Type B pancreatic cell (in vitro differentiated cells): ENCODE data around the gene PHLDA2. TPM values are rescaled to one million over a fixed set of nuclear protein-coding genes. Genes with fewer than 3 reads are reported as not detected.

Source experiments
- DNase-seq: peaks from one replicate; pipeline ENCODE4 v3.0.0; 2021; ENCODE audit warnings: mixed read lengths; ENCODE audit not compliant: unreplicated experiment; ENCODE audit errors: extremely low spot score
- H3K27ac Mint-ChIP-seq: 2 replicates; pipeline ENCODE4 v1.8.0; 2021; ENCODE audit warnings: mild to moderate bottlenecking, mixed read lengths
- H3K27me3 Mint-ChIP-seq: 2 replicates; pipeline ENCODE4 v1.8.0; 2021; ENCODE audit warnings: mixed read lengths
- H3K36me3 Mint-ChIP-seq: 2 replicates; pipeline ENCODE4 v1.8.0; 2021; ENCODE audit warnings: mixed read lengths
- H3K4me1 Mint-ChIP-seq: one replicate; pipeline ENCODE4 v1.8.0; 2021; ENCODE audit warnings: mixed read lengths; ENCODE audit not compliant: unreplicated experiment
- H3K4me3 Mint-ChIP-seq: 2 replicates; pipeline ENCODE4 v1.8.0; 2021; ENCODE audit warnings: mild to moderate bottlenecking, mixed read lengths
- H3K9me3 Mint-ChIP-seq: 2 replicates; pipeline ENCODE4 v1.8.0; 2021; ENCODE audit warnings: mixed read lengths
- total RNA-seq: library from RNA; stranded (reverse); gene quantifications from 2 replicates; pipeline ENCODE4 v1.2.1, GENCODE V29; 2021; ENCODE audit warnings: low replicate concordance
- TF ChIP-seq, protein P1 (sequence below): fragments of 200-600 bp; sonication (generic); conservative IDR thresholded peaks from 2 replicates; pipeline ENCODE4 v1.5.0; 2021; ENCODE audit warnings: antibody characterized with exemption, mild to moderate bottlenecking

PHLDA2 gene
- total RNA-seq, 1 donor from 2014 or later: 3.7 TPM

- no peaks in the 10 kb centered on the region for H3K9me3 Mint-ChIP-seq
- H3K4me1 Mint-ChIP-seq: no peaks in the 10 kb centered on the region
- no peaks in the 10 kb centered on the region for H3K36me3 Mint-ChIP-seq
Measured at GRCh38 chr11:2917842-2918490, 11.3 kb downstream of the PHLDA2 start.

GRCh38 chr11:2916892-2917645 is 12.2 kb downstream of the PHLDA2 start:
- H3K36me3 Mint-ChIP-seq: no peaks in the 10 kb centered on the region
- no peaks in the 10 kb centered on the region for H3K4me1 Mint-ChIP-seq
- H3K27me3 Mint-ChIP-seq: no peaks in the 10 kb centered on the region
- H3K4me3 Mint-ChIP-seq: no peak overlapping the region
- no peak overlapping the region for H3K27ac Mint-ChIP-seq
- TF ChIP-seq, protein P1, sequence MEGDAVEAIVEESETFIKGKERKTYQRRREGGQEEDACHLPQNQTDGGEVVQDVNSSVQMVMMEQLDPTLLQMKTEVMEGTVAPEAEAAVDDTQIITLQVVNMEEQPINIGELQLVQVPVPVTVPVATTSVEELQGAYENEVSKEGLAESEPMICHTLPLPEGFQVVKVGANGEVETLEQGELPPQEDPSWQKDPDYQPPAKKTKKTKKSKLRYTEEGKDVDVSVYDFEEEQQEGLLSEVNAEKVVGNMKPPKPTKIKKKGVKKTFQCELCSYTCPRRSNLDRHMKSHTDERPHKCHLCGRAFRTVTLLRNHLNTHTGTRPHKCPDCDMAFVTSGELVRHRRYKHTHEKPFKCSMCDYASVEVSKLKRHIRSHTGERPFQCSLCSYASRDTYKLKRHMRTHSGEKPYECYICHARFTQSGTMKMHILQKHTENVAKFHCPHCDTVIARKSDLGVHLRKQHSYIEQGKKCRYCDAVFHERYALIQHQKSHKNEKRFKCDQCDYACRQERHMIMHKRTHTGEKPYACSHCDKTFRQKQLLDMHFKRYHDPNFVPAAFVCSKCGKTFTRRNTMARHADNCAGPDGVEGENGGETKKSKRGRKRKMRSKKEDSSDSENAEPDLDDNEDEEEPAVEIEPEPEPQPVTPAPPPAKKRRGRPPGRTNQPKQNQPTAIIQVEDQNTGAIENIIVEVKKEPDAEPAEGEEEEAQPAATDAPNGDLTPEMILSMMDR: no peak
- no peak for DNase-seq
- H3K9me3 Mint-ChIP-seq: no peaks in the 10 kb centered on the region

More at GRCh38 chr11:2917842-2918490, 11.3 kb downstream of the PHLDA2 start:
- no peaks in the 10 kb centered on the region for H3K27me3 Mint-ChIP-seq
- TF ChIP-seq, protein P1: no peak
- H3K27ac Mint-ChIP-seq: no peak overlapping the region
- DNase-seq: no peak
- no peak overlapping the region for H3K4me3 Mint-ChIP-seq

- no peak for DNase-seq
- Mint-ChIP-seq H3K36me3 (no peaks in the 10 kb centered on the region), H3K4me3 (no peak overlapping the region), H3K9me3 (no peaks in the 10 kb centered on the region), H3K27me3 (no peaks in the 10 kb centered on the region), H3K27ac (no peak overlapping the region), H3K4me1 (peaks cover 5% of the 10 kb centered on the region)
- TF ChIP-seq, protein P1: no peak
Measured at GRCh38 chr11:2916114-2916891, 12.9 kb downstream of the PHLDA2 start.

DNA sequence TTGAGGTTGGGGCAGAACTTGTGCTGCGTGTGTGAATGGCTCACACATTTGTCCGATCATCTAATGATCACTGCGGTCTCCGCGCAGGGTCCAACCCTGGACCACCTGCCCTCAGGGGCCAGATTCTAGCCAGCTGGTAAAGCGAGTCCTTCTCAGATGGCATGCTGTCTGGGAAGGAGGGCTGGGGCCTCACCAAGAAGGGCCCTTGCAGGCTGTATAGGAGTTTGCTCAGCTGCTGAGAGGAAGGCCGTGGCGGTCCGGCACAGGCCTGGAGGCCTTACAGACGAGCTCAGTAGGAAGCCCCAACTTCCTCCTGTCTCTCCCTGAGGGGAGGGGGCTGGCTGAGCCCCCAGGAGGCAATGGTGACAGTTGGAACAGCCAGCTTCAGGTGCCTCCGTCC is 13.7 kb downstream of the PHLDA2 start:
- no peak overlapping the region for H3K27ac Mint-ChIP-seq
- DNase-seq: no peak
- H3K4me1 Mint-ChIP-seq: peaks cover 5% of the 10 kb centered on the region
- H3K4me3 Mint-ChIP-seq: no peak overlapping the region
- H3K9me3 Mint-ChIP-seq: no peaks in the 10 kb centered on the region
- H3K36me3 Mint-ChIP-seq: no peaks in the 10 kb centered on the region
- TF ChIP-seq, protein P1: no peak
- H3K27me3 Mint-ChIP-seq: no peaks in the 10 kb centered on the region

DNA sequence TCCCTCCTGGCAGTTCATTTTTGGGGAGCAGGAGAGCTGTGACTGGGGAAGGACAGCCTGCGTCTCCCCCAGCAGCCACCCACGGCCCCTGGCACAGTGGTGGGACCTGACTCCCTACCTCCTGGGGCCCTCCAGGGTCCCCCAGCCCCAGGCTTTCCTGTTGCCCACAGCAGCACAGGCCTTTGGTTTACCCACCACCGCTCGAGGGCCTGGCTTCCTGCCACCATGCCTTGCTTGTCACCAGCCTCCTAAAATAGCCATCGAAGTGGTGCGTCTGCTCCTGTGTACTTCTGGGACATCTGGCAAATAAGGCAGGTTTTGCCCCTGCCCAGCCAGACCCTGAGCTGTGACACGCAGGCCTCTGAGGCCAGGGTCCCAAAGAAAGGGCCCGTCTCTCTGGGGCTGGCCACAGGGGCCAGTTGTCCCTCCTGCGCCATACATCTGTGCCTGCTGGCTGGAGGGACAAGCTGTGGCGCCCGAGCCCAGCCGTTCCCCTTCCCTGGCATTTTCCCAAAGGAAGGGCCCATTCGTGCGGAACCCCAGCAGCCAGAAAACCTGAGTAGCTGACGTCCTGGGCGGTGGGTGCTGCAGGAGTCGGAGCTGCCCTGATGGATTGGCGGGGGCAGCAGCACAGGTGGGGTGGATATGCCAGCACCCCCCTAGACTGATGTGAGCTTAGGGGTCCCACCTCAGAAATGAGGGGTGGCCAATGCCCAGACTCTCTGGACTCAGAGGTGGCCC is 14.6 kb downstream of the PHLDA2 start:
- H3K9me3 Mint-ChIP-seq: no peaks in the 10 kb centered on the region
- H3K36me3 Mint-ChIP-seq: no peaks in the 10 kb centered on the region
- no peak overlapping the region for H3K4me3 Mint-ChIP-seq
- H3K27ac Mint-ChIP-seq: no peak overlapping the region
- H3K4me1 Mint-ChIP-seq: peaks cover 5% of the 10 kb centered on the region
- TF ChIP-seq, protein P1: no peak
- no peaks in the 10 kb centered on the region for H3K27me3 Mint-ChIP-seq
- no peak for DNase-seq
